Bronchial epithelial cell (primary cell): ENCODE data around the gene HTR6. TPM values are rescaled to one million over a fixed set of nuclear protein-coding genes. Genes with fewer than 3 reads are reported as not detected.

Experiments used
- DNase-seq: peaks from one replicate; pipeline ENCODE4 v3.0.0-alpha.2; 2010; ENCODE audit warnings: low read depth
- FAIRE-seq: peaks from 2 replicates; lab custom pipeline; 2011; peaks lifted over from hg19 to GRCh38; lab: Jason Lieb, UNC
- H3K27me3 ChIP-seq: 2 replicates; pipeline ENCODE4 v1.5.1; 2011; ENCODE audit warnings: low read length; ENCODE audit not compliant: control insufficient read depth, insufficient read depth
- H3K36me3 ChIP-seq: 2 replicates; pipeline ENCODE4 v1.5.1; 2011; ENCODE audit warnings: low read length; ENCODE audit not compliant: control insufficient read depth, insufficient read depth
- H3K4me3 ChIP-seq: 2 replicates; pipeline ENCODE4 v1.5.1; 2011; ENCODE audit warnings: mild to moderate bottlenecking, low read depth, low read length, control low read depth
- CTCF ChIP-seq: IDR thresholded peaks from 2 replicates; pipeline ENCODE4 v1.5.1; 2011; ENCODE audit warnings: mild to moderate bottlenecking, moderate library complexity, low read length, control low read depth, inconsistent platforms; ENCODE audit not compliant: insufficient read depth, severe bottlenecking
- total RNA-seq: library from RNA; depleted of rRNA; stranded (reverse); fragments of >200 nt; gene quantifications from 2 replicates; pipeline ENCODE4 v1.2.1, GENCODE V29; 2014

Gene HTR6
- total RNA-seq, 1 donor from 2014 or later: not detected

GRCh38 chr1:19672237-19672636 lies 7.6 kb downstream of the HTR6 start:
- H3K4me3 ChIP-seq: no peak overlapping the region

GRCh38 chr1:19675797-19676196 lies 11.1 kb downstream of the HTR6 start:
- no peak for DNase-seq
- Histone ChIP-seq H3K27me3 (peaks cover 3% of the 10 kb centered on the region), H3K4me3 (no peak overlapping the region), H3K36me3 (no peaks in the 10 kb centered on the region)
- FAIRE-seq: no peak
- TF ChIP-seq CTCF: no peak

More at GRCh38 chr1:19672237-19672636, 7.6 kb downstream of the HTR6 start:
- no peak for TF ChIP-seq CTCF
- FAIRE-seq (no peak), DNase-seq (no peak)
- Histone ChIP-seq H3K36me3 (no peaks in the 10 kb centered on the region), H3K27me3 (peaks cover 12% of the 10 kb centered on the region)

- FAIRE-seq: peak; percentile 55
- peak; percentile 49 for DNase-seq
- Histone ChIP-seq H3K36me3 (no peaks in the 10 kb centered on the region), H3K27me3 (peaks cover 3% of the 10 kb centered on the region), H3K4me3 (no peak overlapping the region)
- TF ChIP-seq CTCF: no peak
Observed at GRCh38 chr1:19676438-19676922, 11.8 kb downstream of the HTR6 start.

- no peaks in the 10 kb centered on the region for H3K27me3 ChIP-seq
- no peak for DNase-seq
- no peak overlapping the region for H3K4me3 ChIP-seq
- FAIRE-seq: no peak
- no peak for TF ChIP-seq CTCF
- no peaks in the 10 kb centered on the region for H3K36me3 ChIP-seq
Observed at GRCh38 chr1:19678493-19678892, 13.8 kb downstream of the HTR6 start.

GRCh38 chr1:19678931-19679453 lies 14.3 kb downstream of the HTR6 start:
- Histone ChIP-seq H3K27me3 (no peaks in the 10 kb centered on the region), H3K4me3 (no peak overlapping the region), H3K36me3 (no peaks in the 10 kb centered on the region)
- DNase-seq (no peak), FAIRE-seq (no peak)
- TF ChIP-seq CTCF: no peak

- DNase-seq (peak; percentile 12), FAIRE-seq (no peak)
- Histone ChIP-seq H3K4me3 (no peak overlapping the region), H3K36me3 (no peaks in the 10 kb centered on the region), H3K27me3 (no peaks in the 10 kb centered on the region)
- no peak for TF ChIP-seq CTCF
Observed at GRCh38 chr1:19679691-19680090, 15.0 kb downstream of the HTR6 start.
